Gastroesophageal sphincter (tissue), 4 donors: ENCODE results near the gene NFIX. TPM values are rescaled to one million over a fixed set of nuclear protein-coding genes. Genes with fewer than 3 reads are reported as not detected.

Source experiments
- ATAC-seq: fragments of 150-250 bp; one replicate; pipeline ENCODE4 v1.9.1; 2016; ENCODE audit warnings: mild to moderate bottlenecking, moderate library complexity
- H3K27ac ChIP-seq, 4 donors: fragments of 200-600 bp; sonication (generic) in 3 of 4; 1 replicate in 3 of 4; 2 replicates in 1 of 4; pipeline ENCODE4 v1.5.1; 2016 to 2019
- H3K27me3 ChIP-seq: fragments of 200-600 bp; sonication (generic); one replicate; pipeline ENCODE4 v1.5.1; 2019
- H3K36me3 ChIP-seq, 2 donors: fragments of 200-600 bp; sonication (generic); one replicate each; pipeline ENCODE4 v1.5.1; 2019; ENCODE audit warnings: control low read depth in 1 of 2
- H3K4me1 ChIP-seq, 3 donors: fragments of 200-600 bp; sonication (generic); 1 replicate in 2 of 3; 2 replicates in 1 of 3; pipeline ENCODE4 v1.5.1; 2016 to 2019; ENCODE audit warnings: control low read depth in 2 of 3
- H3K4me3 ChIP-seq, 2 donors: fragments of 200-600 bp; sonication (generic); one replicate each; pipeline ENCODE4 v1.5.1; 2019; ENCODE audit warnings: mild to moderate bottlenecking in 1 of 2, moderate library complexity in 1 of 2
- H3K9me3 ChIP-seq, 3 donors: fragments of 200-600 bp; sonication (generic); one replicate each; pipeline ENCODE4 v1.5.1; 2017 to 2019; ENCODE audit warnings: control low read depth in 2 of 3
- EP300 ChIP-seq: sonication (generic); formaldehyde crosslinking; IDR thresholded peaks from one replicate; pipeline ENCODE4 v1.6.1; 2017; ENCODE audit warnings: antibody characterized with exemption, mild to moderate bottlenecking
- POLR2A ChIP-seq, 2 donors: fragments of 450-650 bp; IDR thresholded peaks; one replicate each; pipeline ENCODE4 v1.6.1; 2017; ENCODE audit warnings: antibody characterized with exemption in 2 of 2, mild to moderate bottlenecking in 2 of 2, moderate library complexity in 1 of 2
- POLR2AphosphoS5 ChIP-seq: sonication (generic); formaldehyde crosslinking; IDR thresholded peaks from one replicate; pipeline ENCODE4 v1.6.1; 2017; ENCODE audit warnings: antibody characterized with exemption
- WGBS, 2 donors: methylation state at CpG; one replicate each; pipeline ENCODE4 v1.1.5; 2018; ENCODE audit warnings: low coverage in 1 of 2; 5-methylcytosine and 5-hydroxymethylcytosine counted together
- total RNA-seq, 4 donors: library from RNA; depleted of rRNA; stranded (reverse); fragments of >200 nt; gene quantifications; one replicate each; pipeline ENCODE4 v1.1.0, GENCODE V29; 2016
- TF ChIP-seq, protein P1 (sequence below), 4 experiments: fragments of 200-600 bp in 2 of 4; fragments of 450-650 bp in 2 of 4; sonication (generic) in 1 of 4; IDR thresholded peaks; one replicate each; pipeline ENCODE4 v1.5.1; 2017 to 2019; ENCODE audit warnings: antibody characterized with exemption in 4 of 4, mild to moderate bottlenecking in 2 of 4, moderate library complexity in 2 of 4

NFIX gene
- total RNA-seq, 4 donors from 2014 or later: 44.7 to 145 (median 72.4) TPM

DNA sequence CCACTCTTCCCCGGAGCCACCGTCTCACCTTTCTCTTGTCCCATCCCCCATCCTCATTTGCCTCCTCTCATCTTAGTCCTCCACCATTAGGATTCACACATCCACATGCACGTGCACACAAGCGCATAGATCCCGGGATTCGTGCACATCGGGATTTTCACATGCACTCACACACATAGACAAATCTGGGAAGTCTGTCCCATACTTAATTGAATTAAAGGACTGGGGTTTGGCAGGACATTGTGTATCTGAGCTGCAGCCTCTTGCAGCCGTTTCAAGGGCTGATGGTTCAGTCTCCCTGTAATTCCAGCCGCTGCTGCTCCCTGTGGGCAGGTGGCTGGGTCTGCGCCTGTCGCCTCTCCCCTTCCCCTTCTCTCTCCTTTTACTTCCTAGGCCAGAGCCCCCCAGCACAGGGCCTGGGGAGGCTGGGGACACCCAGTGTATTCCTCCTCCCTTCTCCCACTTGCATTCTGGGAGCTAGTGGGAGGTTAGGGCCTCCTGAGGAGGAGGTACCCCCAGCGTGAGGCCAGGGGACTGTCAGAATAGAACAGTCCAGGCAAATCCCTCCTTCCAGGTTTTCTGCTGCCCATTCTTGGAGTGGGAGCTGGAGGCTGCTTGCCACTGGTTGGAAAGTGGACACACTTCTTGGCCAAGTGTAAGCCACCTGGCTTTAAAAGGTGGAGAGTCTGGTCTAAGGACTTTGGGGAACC, 63.8 kb downstream of the NFIX start:
- TF ChIP-seq, protein P1, sequence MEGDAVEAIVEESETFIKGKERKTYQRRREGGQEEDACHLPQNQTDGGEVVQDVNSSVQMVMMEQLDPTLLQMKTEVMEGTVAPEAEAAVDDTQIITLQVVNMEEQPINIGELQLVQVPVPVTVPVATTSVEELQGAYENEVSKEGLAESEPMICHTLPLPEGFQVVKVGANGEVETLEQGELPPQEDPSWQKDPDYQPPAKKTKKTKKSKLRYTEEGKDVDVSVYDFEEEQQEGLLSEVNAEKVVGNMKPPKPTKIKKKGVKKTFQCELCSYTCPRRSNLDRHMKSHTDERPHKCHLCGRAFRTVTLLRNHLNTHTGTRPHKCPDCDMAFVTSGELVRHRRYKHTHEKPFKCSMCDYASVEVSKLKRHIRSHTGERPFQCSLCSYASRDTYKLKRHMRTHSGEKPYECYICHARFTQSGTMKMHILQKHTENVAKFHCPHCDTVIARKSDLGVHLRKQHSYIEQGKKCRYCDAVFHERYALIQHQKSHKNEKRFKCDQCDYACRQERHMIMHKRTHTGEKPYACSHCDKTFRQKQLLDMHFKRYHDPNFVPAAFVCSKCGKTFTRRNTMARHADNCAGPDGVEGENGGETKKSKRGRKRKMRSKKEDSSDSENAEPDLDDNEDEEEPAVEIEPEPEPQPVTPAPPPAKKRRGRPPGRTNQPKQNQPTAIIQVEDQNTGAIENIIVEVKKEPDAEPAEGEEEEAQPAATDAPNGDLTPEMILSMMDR (IDR thresholded peaks at IDR 0.05): peak in 2 of 4 experiments; percentile 28 to 39
- no peak for TF ChIP-seq POLR2A (IDR thresholded peaks at IDR 0.05)
- Histone ChIP-seq H3K27me3 (no peaks in the 10 kb centered on the region), H3K36me3 (no peaks in the 10 kb centered on the region), H3K27ac (peak overlapping the region; percentile 44 to 98 (median 90)), H3K4me1 (peaks cover 52 to 100% (median 94%) of the 10 kb centered on the region in 3 donors), H3K4me3 (no peak overlapping the region), H3K9me3 (no peaks in the 10 kb centered on the region)
- WGBS, 2 donors: 35 to 47% methylated on average over 6 to 7 of the region's 12 CpGs
- ATAC-seq: no peak

GRCh38 chr19:13060233-13060963, 65.1 kb downstream of the NFIX start:
- H3K9me3 ChIP-seq: no peaks in the 10 kb centered on the region
- no peaks in the 10 kb centered on the region for H3K27me3 ChIP-seq
- H3K27ac ChIP-seq: peak overlapping the region; percentile 43 to 98 (median 84)
- no peaks in the 10 kb centered on the region for H3K36me3 ChIP-seq
- H3K4me3 ChIP-seq: peak overlapping the region in 1 of 2 donors; percentile 51
- 9% methylated on average over 11 of the region's 19 CpGs; no CpG with 5 or more reads in 1 of the 2 donors for WGBS, 2 donors
- TF ChIP-seq EP300 (no peak), POLR2A (IDR thresholded peaks at IDR 0.05) (no peak), POLR2AphosphoS5 (no peak)
- TF ChIP-seq, protein P1 (IDR thresholded peaks at IDR 0.05): no peak
- peaks cover 42 to 100% (median 92%) of the 10 kb centered on the region in 3 donors for H3K4me1 ChIP-seq
- no peak for ATAC-seq

DNA sequence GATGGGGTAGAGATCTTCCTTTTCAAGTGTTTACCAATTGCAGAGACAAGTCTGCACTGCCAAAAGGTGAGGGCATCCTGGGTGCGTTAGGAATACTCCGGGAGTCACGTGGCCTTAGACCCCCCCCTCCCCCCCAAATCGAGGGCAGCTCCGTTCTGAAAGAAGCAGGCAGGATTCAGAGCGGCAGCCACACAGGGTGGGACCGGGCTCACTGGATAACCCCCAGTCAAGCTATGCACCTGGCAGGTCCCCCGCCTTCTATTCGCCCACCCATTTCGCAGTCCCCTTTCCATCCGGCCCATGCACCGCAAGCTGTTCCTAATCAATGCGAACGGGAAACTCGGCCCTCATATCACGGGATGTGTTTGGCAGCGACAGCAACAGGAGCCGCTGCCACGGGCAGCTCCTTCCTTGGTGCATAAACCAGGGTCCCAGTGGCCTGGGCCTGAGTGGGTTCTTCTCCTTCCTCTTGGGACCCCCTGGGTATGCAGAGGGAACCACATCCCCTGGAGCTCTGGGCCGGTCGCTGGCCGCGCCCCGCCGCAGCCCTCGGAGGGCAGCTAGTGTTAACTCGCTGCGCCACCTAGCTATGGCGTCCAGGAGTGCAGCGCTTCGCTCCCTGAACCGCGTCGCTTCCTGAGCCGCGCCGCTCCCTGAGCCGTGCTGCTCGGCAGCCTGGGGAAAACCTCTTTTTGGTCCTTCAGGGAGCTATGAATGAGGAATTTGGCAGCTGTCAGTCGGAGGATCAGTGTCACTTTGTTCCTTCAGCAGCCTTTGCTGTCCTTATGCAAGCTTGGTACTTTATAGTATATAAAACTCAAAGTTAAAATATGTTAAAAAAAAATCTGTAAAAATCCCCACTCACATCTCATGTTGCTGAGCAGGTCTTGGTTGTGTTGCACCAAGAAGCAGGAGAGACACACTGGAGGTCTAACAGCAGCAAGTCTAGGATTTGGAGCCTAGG, 66.0 kb downstream of the NFIX start:
- H3K4me3 ChIP-seq: peak overlapping the region; percentile 1 to 51
- TF ChIP-seq POLR2AphosphoS5: peak; percentile 65
- TF ChIP-seq EP300: no peak
- TF ChIP-seq, protein P1 (IDR thresholded peaks at IDR 0.05): peak in 3 of 4 experiments; percentile 97 to 99 (median 98)
- peaks cover 34 to 100% (median 94%) of the 10 kb centered on the region in 3 donors for H3K4me1 ChIP-seq
- H3K27ac ChIP-seq: peak overlapping the region; percentile 43 to 98 (median 84)
- no peaks in the 10 kb centered on the region for H3K9me3 ChIP-seq
- peak; percentile 80 for ATAC-seq
- H3K27me3 ChIP-seq: no peaks in the 10 kb centered on the region
- no peaks in the 10 kb centered on the region for H3K36me3 ChIP-seq
- 2 to 7% methylated on average over 3 to 13 of the region's 40 CpGs for WGBS, 2 donors

GRCh38 chr19:13062317-13062716, 67.0 kb downstream of the NFIX start:
- Histone ChIP-seq H3K4me3 (no peak overlapping the region), H3K27ac (peak overlapping the region in 3 of 4 donors; percentile 69 to 98 (median 95)), H3K36me3 (no peaks in the 10 kb centered on the region), H3K4me1 (peaks cover 24 to 100% (median 93%) of the 10 kb centered on the region in 3 donors), H3K9me3 (no peaks in the 10 kb centered on the region), H3K27me3 (no peaks in the 10 kb centered on the region)
- TF ChIP-seq POLR2AphosphoS5: no peak
- TF ChIP-seq, protein P1 (IDR thresholded peaks at IDR 0.05): no peak
- no peak for TF ChIP-seq EP300
- no peak for TF ChIP-seq POLR2A (IDR thresholded peaks at IDR 0.05)
- ATAC-seq: no peak
